ENCODE results near the gene ENKD1. TPM values are rescaled to one million over a fixed set of nuclear protein-coding genes. Genes with fewer than 3 reads are reported as not detected.

The ENKD1 gene
- total RNA-seq, 2 experiments from 2014 or later: 7.0 TPM

DNA sequence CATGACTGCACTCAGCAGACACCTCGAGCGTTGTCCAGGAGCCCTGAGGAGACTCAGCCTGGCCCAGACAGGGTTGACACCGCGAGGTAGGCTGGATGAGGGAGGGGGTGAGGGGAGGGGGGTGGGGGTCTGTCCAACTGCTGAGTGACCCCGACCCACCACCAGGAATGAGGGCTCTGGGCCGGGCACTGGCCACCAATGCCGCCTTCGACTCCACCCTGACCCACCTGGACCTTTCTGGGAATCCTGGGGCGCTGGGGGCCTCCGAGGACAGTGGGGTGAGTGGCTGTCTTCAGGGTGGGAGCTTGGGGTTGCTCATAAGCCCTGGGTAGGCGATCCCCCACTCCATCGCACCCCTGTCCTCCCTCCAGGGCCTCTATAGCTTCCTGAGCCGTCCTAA is 18.9 kb downstream of the ENKD1 start:
- ChIA-PET POLR2A (interaction anchor here (0.5 to 7.9 kb wide), 2 partner anchors 11 to 374 kb away, joined by 3 to 71 read pairs; partner anchors contain the start of genes ACD and PARD6A), CTCF (interaction anchor here (7.4 to 10.1 kb wide), 2 partner anchors 85 to 102 kb away, joined by 123 to 245 read pairs; partner anchors contain the start of gene CTCF)
- Mint-ChIP-seq H3K4me1 (ENCODE audit: low read depth) (peaks cover 27% of the 10 kb centered on the region), H3K4me3 (no peak overlapping the region), H3K36me3 (ENCODE audit: low read depth) (peaks cover 47% of the 10 kb centered on the region), H3K27ac (no peak overlapping the region), H3K27me3 (ENCODE audit: low read depth) (no peaks in the 10 kb centered on the region), H3K9me3 (ENCODE audit: insufficient read depth) (no peaks in the 10 kb centered on the region)
- ATAC-seq (no peak), DNase-seq (no peak)

DNA sequence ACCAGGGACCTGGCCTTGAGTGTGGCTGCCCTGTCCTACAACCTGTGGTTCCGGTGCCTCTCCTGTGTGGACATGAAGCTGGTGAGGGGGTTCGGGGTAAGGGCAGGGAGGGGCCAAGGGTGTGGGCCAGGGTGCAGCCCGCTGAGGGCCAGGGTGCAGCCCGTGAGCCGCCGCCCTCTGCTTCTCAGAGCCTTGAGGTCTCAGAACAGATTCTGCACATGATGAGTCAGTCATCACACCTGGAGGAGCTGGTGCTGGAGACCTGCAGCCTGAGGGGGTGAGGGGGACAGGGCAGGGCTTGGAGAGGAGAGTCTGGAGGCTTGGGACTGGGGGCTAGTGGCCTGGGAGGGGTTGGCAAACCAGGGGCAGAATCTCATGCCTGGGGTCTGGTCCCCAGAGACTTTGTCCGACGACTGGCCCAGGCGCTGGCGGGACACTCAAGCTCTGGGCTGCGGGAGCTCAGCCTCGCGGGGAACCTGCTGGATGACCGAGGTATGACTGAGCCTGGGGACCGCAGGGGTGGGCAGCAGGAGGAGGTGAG is 19.4 kb downstream of the ENKD1 start:
- peaks cover 44% of the 10 kb centered on the region for H3K36me3 Mint-ChIP-seq (ENCODE audit: low read depth)
- H3K27ac Mint-ChIP-seq: peak overlapping the region; percentile 30
- POLR2A ChIA-PET: interaction anchor here (7.9 kb wide), 1 partner anchor 12 kb away, joined by 71 read pairs; the partner anchor contains the start of genes ACD and PARD6A
- ATAC-seq (no peak), DNase-seq (no peak)
- H3K27me3 Mint-ChIP-seq (ENCODE audit: low read depth): no peaks in the 10 kb centered on the region
- H3K9me3 Mint-ChIP-seq (ENCODE audit: insufficient read depth): no peaks in the 10 kb centered on the region
- CTCF ChIA-PET: interaction anchor here (7.4 to 10.1 kb wide), 3 partner anchors 85 to 126 kb away, joined by 123 to 245 read pairs (median 129); partner anchors contain the start of gene CTCF
- H3K4me3 Mint-ChIP-seq: no peak overlapping the region
- peaks cover 27% of the 10 kb centered on the region for H3K4me1 Mint-ChIP-seq (ENCODE audit: low read depth)

DNA sequence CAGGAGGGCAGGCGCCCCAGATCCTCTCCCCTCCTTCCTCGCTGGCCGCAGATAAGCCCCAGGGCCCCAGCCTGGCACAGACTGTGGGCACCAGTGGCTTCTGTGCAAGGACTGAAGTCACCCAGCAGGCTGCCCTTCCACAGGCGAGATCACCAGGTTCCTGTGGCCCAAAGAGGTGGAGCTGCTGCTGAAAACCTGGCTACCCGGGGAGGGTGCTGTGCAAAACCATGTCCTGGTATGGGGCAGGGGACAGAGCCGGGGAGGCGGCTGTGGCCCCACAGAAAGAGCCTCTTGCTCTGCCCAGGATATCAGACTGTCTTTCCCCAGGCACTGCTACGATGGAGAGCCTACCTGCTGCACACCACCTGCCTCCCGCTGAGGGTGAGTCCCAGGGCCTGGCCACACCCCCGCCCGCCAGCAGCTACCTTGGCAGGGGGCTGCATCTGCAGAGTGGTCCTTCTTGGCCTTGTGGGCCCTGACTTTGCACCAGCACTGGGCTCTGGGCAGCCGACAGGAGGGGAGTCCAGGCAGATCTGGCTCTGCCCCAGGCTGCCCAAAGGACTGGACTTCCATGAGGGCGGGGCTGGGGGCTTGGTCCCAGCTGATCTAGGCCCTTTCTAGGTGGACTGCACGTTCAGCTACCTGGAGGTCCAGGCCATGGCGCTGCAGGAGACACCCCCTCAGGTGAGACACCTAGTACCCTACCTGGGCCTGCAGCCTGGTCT is 21.0 kb downstream of the ENKD1 start:
- POLR2A ChIA-PET: interaction anchor here (0.5 to 7.9 kb wide), 13 partner anchors 12 to 264 kb away, joined by 3 to 71 read pairs (median 4); partner anchors contain the start of genes ACD, ATP6V0D1, CTCF and PARD6A
- no peaks in the 10 kb centered on the region for H3K27me3 Mint-ChIP-seq (ENCODE audit: low read depth)
- H3K4me3 Mint-ChIP-seq: peak overlapping the region; percentile 90
- H3K27ac Mint-ChIP-seq: peak overlapping the region; percentile 97
- peaks cover 29% of the 10 kb centered on the region for H3K36me3 Mint-ChIP-seq (ENCODE audit: low read depth)
- DNase-seq: peak; percentile 49
- CTCF ChIA-PET: interaction anchor here (0.6 to 10.1 kb wide), 32 partner anchors 12 to 291 kb away, joined by 3 to 245 read pairs (median 7); partner anchors contain the start of genes ACD, ATP6V0D1, C16orf86 and CTCF
- no peaks in the 10 kb centered on the region for H3K9me3 Mint-ChIP-seq (ENCODE audit: insufficient read depth)
- H3K4me1 Mint-ChIP-seq (ENCODE audit: low read depth): peaks cover 24% of the 10 kb centered on the region
- no peak for ATAC-seq

DNA sequence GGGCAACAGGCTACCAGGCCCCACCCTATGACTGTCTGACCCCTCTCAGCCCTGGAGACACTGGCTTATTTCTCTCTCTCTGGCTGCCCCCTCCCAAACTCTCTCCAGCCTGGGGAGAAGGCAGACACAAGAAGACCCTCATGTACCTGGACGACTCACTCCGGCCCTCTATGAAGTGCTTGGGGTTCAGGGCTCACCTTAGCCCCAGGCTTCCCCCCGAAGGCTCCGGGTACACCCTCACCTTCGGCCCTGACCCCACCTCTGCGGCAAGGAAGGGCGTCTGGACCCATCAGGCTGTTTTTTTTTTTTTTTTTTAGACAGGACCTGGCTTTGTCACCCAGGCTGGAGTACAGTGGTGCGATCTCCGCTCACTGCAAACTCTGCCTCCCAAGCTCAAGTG is 22.5 kb downstream of the ENKD1 start:
- Mint-ChIP-seq H3K4me1 (ENCODE audit: low read depth) (peaks cover 24% of the 10 kb centered on the region), H3K36me3 (ENCODE audit: low read depth) (peaks cover 25% of the 10 kb centered on the region), H3K27me3 (ENCODE audit: low read depth) (no peaks in the 10 kb centered on the region), H3K9me3 (ENCODE audit: insufficient read depth) (no peaks in the 10 kb centered on the region), H3K27ac (peak overlapping the region; percentile 84), H3K4me3 (peak overlapping the region; percentile 71)
- ChIA-PET CTCF (interaction anchor here (0.5 to 10.1 kb wide), 23 partner anchors 11 to 190 kb away, joined by 3 to 245 read pairs (median 8); partner anchors contain the start of genes ACD, ATP6V0D1, C16orf86 and CTCF), POLR2A (interaction anchor here (3.2 to 7.9 kb wide), 4 partner anchors 15 to 123 kb away, joined by 10 to 71 read pairs (median 52); partner anchors contain the start of genes ACD, CTCF and PARD6A)
- ATAC-seq: no peak
- DNase-seq: no peak

DNA sequence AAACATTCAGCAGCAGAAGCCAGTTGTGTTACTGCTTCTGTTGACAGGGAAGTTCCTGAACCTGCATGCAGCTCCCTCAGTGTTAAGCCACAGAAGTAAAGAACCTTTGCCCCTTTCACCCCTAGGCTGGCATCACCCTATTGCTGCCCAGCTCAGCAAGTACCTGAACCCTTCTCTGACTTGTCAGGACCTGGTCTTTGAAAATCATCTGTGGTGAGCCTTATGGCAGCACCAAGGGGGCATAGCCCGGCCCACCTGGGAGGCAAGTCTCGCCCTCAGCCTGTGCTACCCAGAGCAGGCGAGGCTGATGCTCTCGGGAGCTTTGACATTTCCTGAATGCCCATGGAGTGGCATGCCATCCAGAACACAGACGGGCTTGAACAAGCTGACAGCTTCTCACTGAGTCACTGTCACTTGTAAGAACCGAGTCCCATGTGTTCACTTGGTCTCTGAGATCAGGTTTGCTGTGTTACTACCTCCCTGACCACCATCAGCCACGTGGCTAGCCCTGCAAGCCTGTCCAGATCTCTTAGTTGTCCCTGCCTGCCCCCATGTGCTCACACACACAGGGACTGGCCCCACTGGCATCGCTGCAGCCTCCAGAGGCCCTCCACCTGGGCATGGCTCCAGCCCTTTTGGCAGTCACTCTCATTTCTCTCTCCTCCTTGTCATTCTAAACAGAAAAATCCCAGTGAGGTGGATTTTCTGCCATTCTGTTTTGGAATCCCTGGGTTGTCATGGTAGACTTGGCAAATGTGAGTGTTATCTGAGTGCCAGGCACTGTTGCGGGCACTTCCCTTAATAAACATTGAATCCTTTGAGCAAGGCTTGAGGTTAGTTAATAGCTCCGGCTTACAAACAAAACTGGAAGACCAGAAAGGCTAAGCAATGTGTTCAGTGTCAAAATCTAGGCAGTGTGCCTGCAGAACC is 24.5 kb downstream of the ENKD1 start:
- POLR2A ChIA-PET: interaction anchor here (1.2 to 4.5 kb wide), 2 partner anchors 79 to 94 kb away, joined by 3 to 51 read pairs; partner anchors contain the start of gene CTCF
- peaks cover 28% of the 10 kb centered on the region for H3K36me3 Mint-ChIP-seq (ENCODE audit: low read depth)

DNA sequence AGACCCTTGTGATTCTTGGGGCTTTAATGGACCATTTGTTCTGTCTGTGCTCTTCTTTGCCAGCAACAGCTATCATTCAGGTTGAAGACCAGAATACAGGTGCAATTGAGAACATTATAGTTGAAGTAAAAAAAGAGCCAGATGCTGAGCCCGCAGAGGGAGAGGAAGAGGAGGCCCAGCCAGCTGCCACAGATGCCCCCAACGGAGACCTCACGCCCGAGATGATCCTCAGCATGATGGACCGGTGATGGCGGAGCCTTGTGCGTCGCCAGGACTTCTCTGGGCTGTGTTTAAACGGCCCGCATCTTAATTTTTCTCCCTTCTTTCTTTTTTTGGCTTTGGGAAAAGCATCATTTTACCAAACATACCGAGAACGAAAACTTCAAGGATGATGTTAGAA is 28.9 kb downstream of the ENKD1 start:
- Mint-ChIP-seq H3K4me1 (ENCODE audit: low read depth) (no peaks in the 10 kb centered on the region), H3K27me3 (ENCODE audit: low read depth) (no peaks in the 10 kb centered on the region), H3K36me3 (ENCODE audit: low read depth) (peaks cover 39% of the 10 kb centered on the region), H3K4me3 (no peak overlapping the region), H3K27ac (no peak overlapping the region), H3K9me3 (ENCODE audit: insufficient read depth) (no peaks in the 10 kb centered on the region)
- POLR2A ChIA-PET: no interaction called here
- CTCF ChIA-PET: interaction anchor here (10.1 kb wide), 1 partner anchor 92 kb away, joined by 245 read pairs; no protein-coding TSS in a partner anchor
- ATAC-seq: no peak
- DNase-seq: no peak

More for the DNA sequence above, 24.5 kb downstream of the ENKD1 start:
- peaks cover 19% of the 10 kb centered on the region for H3K4me1 Mint-ChIP-seq (ENCODE audit: low read depth)
- DNase-seq (no peak), ATAC-seq (no peak)
- CTCF ChIA-PET: interaction anchor here (3.9 to 10.1 kb wide), 4 partner anchors 9 to 121 kb away, joined by 29 to 245 read pairs (median 126); partner anchors contain the start of gene CTCF
- no peaks in the 10 kb centered on the region for H3K9me3 Mint-ChIP-seq (ENCODE audit: insufficient read depth)
- no peak overlapping the region for H3K4me3 Mint-ChIP-seq
- no peaks in the 10 kb centered on the region for H3K27me3 Mint-ChIP-seq (ENCODE audit: low read depth)
- H3K27ac Mint-ChIP-seq: no peak overlapping the region

DNA sequence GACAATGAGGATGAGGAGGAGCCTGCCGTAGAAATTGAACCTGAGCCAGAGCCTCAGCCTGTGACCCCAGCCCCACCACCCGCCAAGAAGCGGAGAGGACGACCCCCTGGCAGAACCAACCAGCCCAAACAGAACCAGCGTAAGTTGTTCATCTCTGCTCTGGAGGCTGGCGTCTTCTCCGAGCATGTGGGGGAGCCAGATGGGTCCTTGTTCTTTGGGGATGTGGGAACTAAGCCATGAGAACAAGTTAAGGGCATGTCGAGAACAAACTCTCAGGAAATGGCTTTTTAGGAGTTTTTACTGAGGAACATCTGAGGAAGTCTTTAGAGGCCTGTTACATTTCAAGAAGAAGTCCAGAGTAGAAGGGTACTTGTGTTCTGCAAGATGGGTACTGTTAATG is 29.8 kb downstream of the ENKD1 start:
- Mint-ChIP-seq H3K9me3 (ENCODE audit: insufficient read depth) (no peaks in the 10 kb centered on the region), H3K36me3 (ENCODE audit: low read depth) (peaks cover 46% of the 10 kb centered on the region), H3K4me3 (no peak overlapping the region), H3K27me3 (ENCODE audit: low read depth) (no peaks in the 10 kb centered on the region), H3K4me1 (ENCODE audit: low read depth) (no peaks in the 10 kb centered on the region), H3K27ac (no peak overlapping the region)
- ChIA-PET CTCF (no interaction called here), POLR2A (no interaction called here)
- ATAC-seq: no peak
- DNase-seq: no peak

DNA sequence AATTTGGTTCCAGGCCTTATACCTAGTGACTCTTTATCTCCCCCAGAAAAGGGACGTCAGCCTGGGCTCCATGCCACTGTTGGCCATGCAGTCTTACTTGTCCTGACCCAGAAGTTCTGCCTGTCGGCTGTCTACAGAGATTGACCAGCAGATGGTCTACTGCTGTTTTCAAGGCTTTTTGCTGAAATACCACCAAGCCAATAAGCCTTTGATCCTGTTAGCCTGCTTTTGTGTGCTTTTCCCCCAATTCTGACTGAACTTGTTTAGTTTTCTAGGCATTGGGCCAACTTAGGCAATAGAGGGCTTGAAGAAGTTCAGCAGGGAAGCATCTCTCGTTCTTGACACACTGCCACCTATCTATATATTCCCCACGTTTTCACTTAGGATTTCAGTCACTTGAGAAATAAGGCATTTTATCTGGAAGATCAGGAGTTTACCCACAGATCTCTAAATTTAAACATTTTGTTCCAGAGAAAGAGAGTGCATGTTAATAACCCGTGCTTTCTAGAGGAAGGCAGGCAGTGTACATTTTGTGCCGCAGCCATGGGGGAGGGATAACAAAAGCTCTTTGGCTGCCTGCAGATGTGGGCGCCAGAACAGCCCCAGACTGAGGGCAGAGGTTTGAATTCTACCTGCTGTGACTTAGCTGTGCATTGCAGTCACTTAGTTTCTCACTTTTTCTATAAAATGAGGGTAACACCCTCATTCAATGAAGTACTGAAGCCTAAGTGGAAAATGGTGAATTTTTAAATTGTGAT is 34.0 kb downstream of the ENKD1 start:
- H3K27ac Mint-ChIP-seq: no peak overlapping the region
- no peaks in the 10 kb centered on the region for H3K4me1 Mint-ChIP-seq (ENCODE audit: low read depth)
- ChIA-PET CTCF (interaction anchor here (1.4 to 4.9 kb wide), 4 partner anchors 12 to 184 kb away, joined by 4 to 29 read pairs (median 14); partner anchors contain the start of gene CARMIL2), POLR2A (interaction anchor here (1.4 kb wide), 1 partner anchor 12 kb away, joined by 3 read pairs; the partner anchor contains the start of gene CARMIL2)
- H3K9me3 Mint-ChIP-seq (ENCODE audit: insufficient read depth): no peaks in the 10 kb centered on the region
- DNase-seq: no peak
- H3K36me3 Mint-ChIP-seq (ENCODE audit: low read depth): peaks cover 50% of the 10 kb centered on the region
- ATAC-seq: no peak
- H3K27me3 Mint-ChIP-seq (ENCODE audit: low read depth): no peaks in the 10 kb centered on the region
- no peak overlapping the region for H3K4me3 Mint-ChIP-seq

DNA sequence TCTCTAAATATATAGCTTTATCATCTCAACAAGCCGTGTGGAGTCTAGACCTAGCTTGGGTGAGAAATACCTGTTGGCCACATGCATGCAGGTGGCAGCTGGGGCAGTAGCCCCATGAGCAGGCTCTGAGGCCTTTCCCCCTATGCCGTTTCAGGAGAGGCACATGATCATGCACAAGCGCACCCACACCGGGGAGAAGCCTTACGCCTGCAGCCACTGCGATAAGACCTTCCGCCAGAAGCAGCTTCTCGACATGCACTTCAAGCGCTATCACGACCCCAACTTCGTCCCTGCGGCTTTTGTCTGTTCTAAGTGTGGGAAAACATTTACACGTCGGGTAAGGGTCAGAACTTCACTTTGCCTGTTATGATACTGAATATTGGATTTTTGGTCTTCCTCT is 38.3 kb downstream of the ENKD1 start:
- CTCF ChIA-PET: interaction anchor here (0.7 to 3.6 kb wide), 3 partner anchors 13 to 81 kb away, joined by 3 to 13 read pairs (median 3); partner anchors contain the start of gene CARMIL2
- peaks cover 57% of the 10 kb centered on the region for H3K36me3 Mint-ChIP-seq (ENCODE audit: low read depth)

DNA sequence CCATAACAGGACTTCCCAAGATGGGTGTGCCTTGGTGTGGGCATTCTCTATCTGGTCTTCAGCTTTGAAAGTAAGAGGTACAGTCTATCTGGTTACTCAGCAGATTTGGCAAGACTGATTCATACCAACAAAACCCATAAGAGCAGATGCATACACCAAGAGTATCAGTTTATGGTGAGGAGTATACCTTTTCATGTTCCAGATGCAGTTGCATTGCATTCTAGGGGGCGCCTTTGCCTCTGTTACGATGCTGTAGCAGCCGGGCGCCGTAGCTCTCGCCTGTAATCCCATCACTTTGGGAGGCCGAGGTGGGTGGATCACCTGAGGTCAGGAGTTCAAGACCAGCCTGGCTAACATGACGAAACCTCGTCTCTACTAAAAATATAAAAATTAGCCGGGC is 52.7 kb downstream of the ENKD1 start:
- POLR2A ChIA-PET: interaction anchor here (0.6 kb wide), 1 partner anchor 123 kb away, joined by 4 read pairs; no protein-coding TSS in a partner anchor
- DNase-seq (peak; percentile 24), ATAC-seq (no peak)
- H3K9me3 Mint-ChIP-seq (ENCODE audit: insufficient read depth): no peaks in the 10 kb centered on the region
- CTCF ChIA-PET: interaction anchor here (0.8 to 1.5 kb wide), 7 partner anchors 10 to 93 kb away, joined by 3 to 7 read pairs (median 3); no protein-coding TSS in a partner anchor
- H3K27ac Mint-ChIP-seq: no peak overlapping the region
- peaks cover 48% of the 10 kb centered on the region for H3K36me3 Mint-ChIP-seq (ENCODE audit: low read depth)
- no peak overlapping the region for H3K4me3 Mint-ChIP-seq
- H3K27me3 Mint-ChIP-seq (ENCODE audit: low read depth): no peaks in the 10 kb centered on the region
- H3K4me1 Mint-ChIP-seq (ENCODE audit: low read depth): no peaks in the 10 kb centered on the region

More for the DNA sequence above, 38.3 kb downstream of the ENKD1 start:
- H3K4me3 Mint-ChIP-seq: no peak overlapping the region
- no peak for DNase-seq
- ATAC-seq: no peak
- H3K9me3 Mint-ChIP-seq (ENCODE audit: insufficient read depth): no peaks in the 10 kb centered on the region
- no peaks in the 10 kb centered on the region for H3K4me1 Mint-ChIP-seq (ENCODE audit: low read depth)
- no peaks in the 10 kb centered on the region for H3K27me3 Mint-ChIP-seq (ENCODE audit: low read depth)
- POLR2A ChIA-PET: no interaction called here
- peak overlapping the region; percentile 36 for H3K27ac Mint-ChIP-seq
